Caco-2 (cell line): ENCODE data around the gene MCFD2. TPM values are rescaled to one million over a fixed set of nuclear protein-coding genes. Genes with fewer than 3 reads are reported as not detected.

Experiments used
- BruUV-seq: library from RNA; stranded (reverse); fragments of 400-500 nt; replicated peaks from 2 replicates; lab custom pipeline; 2021; lab: Mats Ljungman, UMichigan
- CTCF ChIA-PET: fragments of 300-600 bp; sonication (Branson Sonifier 250); formaldehyde crosslinking; loops from one replicate; lab custom pipeline; 2022; ENCODE audit warnings: antibody characterized with exemption; lab: Charles Lee
- POLR2A ChIA-PET: fragments of 300-600 bp; sonication (Branson Sonifier 250); formaldehyde crosslinking; loops from one replicate; lab custom pipeline; 2022; ENCODE audit warnings: antibody characterized with exemption; lab: Charles Lee
- DNase-seq, 2 experiments: peaks; one replicate each; pipeline versions ENCODE4 v3.0.0 to v3.0.0-alpha.2; 2020 to 2022
- H3K27me3 ChIP-seq: replicated peaks from 2 replicates; pipeline ENCODE4 v1.6.0; 2011; ENCODE audit warnings: low read length; ENCODE audit not compliant: control insufficient read depth, insufficient read depth
- H3K36me3 ChIP-seq: 2 replicates; pipeline ENCODE4 v1.5.1; 2011; ENCODE audit warnings: low read length; ENCODE audit not compliant: control insufficient read depth, insufficient read depth
- H3K4me1 ChIP-seq: fragments of 250-450 bp; sonication (Bioruptor Pico); 2 replicates; pipeline ENCODE4 v1.5.1; 2020; ENCODE audit warnings: mild to moderate bottlenecking
- H3K4me3 ChIP-seq: 2 replicates; pipeline ENCODE4 v1.5.1; 2011; ENCODE audit warnings: low read depth, mild to moderate bottlenecking, control low read depth, low read length
- H3K9me3 ChIP-seq: fragments of 250-450 bp; sonication (Bioruptor Pico); 2 replicates; pipeline ENCODE4 v1.5.1; 2020; ENCODE audit warnings: mild to moderate bottlenecking, moderate library complexity
- H3K27ac Mint-ChIP-seq: one replicate; pipeline ENCODE4 v1.8.0; 2022; ENCODE audit warnings: mixed read lengths; ENCODE audit not compliant: unreplicated experiment
- H3K27me3 Mint-ChIP-seq: one replicate; pipeline ENCODE4 v1.8.0; 2022; ENCODE audit warnings: mixed read lengths; ENCODE audit not compliant: insufficient read depth, unreplicated experiment
- H3K36me3 Mint-ChIP-seq: one replicate; pipeline ENCODE4 v1.8.0; 2022; ENCODE audit warnings: mild to moderate bottlenecking, mixed read lengths; ENCODE audit not compliant: insufficient read depth, unreplicated experiment
- H3K4me1 Mint-ChIP-seq: one replicate; pipeline ENCODE4 v1.8.0; 2022; ENCODE audit warnings: low read depth, mixed read lengths; ENCODE audit not compliant: unreplicated experiment
- H3K4me3 Mint-ChIP-seq: one replicate; pipeline ENCODE4 v1.8.0; 2022; ENCODE audit warnings: mild to moderate bottlenecking, moderate library complexity, mixed read lengths; ENCODE audit not compliant: unreplicated experiment
- H3K9me3 Mint-ChIP-seq: one replicate; pipeline ENCODE4 v1.8.0; 2022; ENCODE audit warnings: mixed read lengths; ENCODE audit not compliant: unreplicated experiment
- CTCF ChIP-seq, 2 experiments: fragments of 200-600 bp in 1 of 2; IDR thresholded peaks; 1 replicate in 1 of 2; 2 replicates in 1 of 2; pipeline versions ENCODE4 v1.5.1 to v1.8.0; 2011 to 2022; ENCODE audit warnings: antibody characterized with exemption in 1 of 2, control low read depth in 1 of 2, inconsistent platforms in 1 of 2, low read depth in 1 of 2, low read length in 1 of 2, mild to moderate bottlenecking in 1 of 2, moderate library complexity in 1 of 2; ENCODE audit not compliant: insufficient read depth in 1 of 2, severe bottlenecking in 1 of 2, unreplicated experiment in 1 of 2
- intact Hi-C: fragments of 100-400 bp; cut with micrococcal nuclease; formaldehyde crosslinking; loops from one replicate; pipeline ENCODE4 v1.10.0; 2022; ENCODE audit not compliant: unreplicated experiment
- total RNA-seq: library from RNA; stranded (reverse); gene quantifications from 2 replicates; pipeline ENCODE4 v1.2.3, GENCODE V29; 2022

Gene MCFD2
- total RNA-seq, 1 experiment from 2014 or later = 156 TPM

GRCh38 chr2:46942143-46942526 lies 26.5 kb upstream of the MCFD2 start:
- TF ChIP-seq CTCF (IDR thresholded peaks at IDR 0.05; ENCODE audit: insufficient read depth in 1 of 2, low read depth in 1 of 2, low read length in 1 of 2, severe bottlenecking in 1 of 2, unreplicated experiment in 1 of 2) = no peak
- peak in 1 of 2 experiments; percentile 43 for DNase-seq
- no peaks in the 10 kb centered on the region for H3K9me3 Mint-ChIP-seq
- ChIA-PET POLR2A (interaction anchor here (0.6 to 1.2 kb wide), 3 partner anchors 13 to 811 kb away, joined by 4 to 5 read pairs (median 4); no protein-coding TSS in a partner anchor), CTCF (no interaction called here)
- no TSS peak for BruUV-seq
- peak overlapping the region; percentile 82 for H3K27ac Mint-ChIP-seq
- peak overlapping the region; percentile 87 for H3K4me3 Mint-ChIP-seq
- H3K4me1 ChIP-seq = peaks cover 16% of the 10 kb centered on the region
- peak overlapping the region; percentile 94 for H3K4me3 ChIP-seq
- peaks cover 29% of the 10 kb centered on the region for H3K36me3 Mint-ChIP-seq
- H3K27me3 ChIP-seq = no peaks in the 10 kb centered on the region
- intact Hi-C loops = loop anchor here (1.0 kb wide), 1 partner anchor 26 kb away; no protein-coding TSS in a partner anchor
- H3K36me3 ChIP-seq = peaks cover 3% of the 10 kb centered on the region
- H3K4me1 Mint-ChIP-seq = peaks cover 24% of the 10 kb centered on the region
- no peaks in the 10 kb centered on the region for H3K27me3 Mint-ChIP-seq
- H3K9me3 ChIP-seq = no peaks in the 10 kb centered on the region

GRCh38 chr2:46939626-46940359 lies 24.2 kb upstream of the MCFD2 start:
- CTCF ChIA-PET = interaction anchor here (0.7 kb wide), 1 partner anchor 31 kb away, joined by 3 read pairs; no protein-coding TSS in a partner anchor
- Mint-ChIP-seq H3K9me3 (no peaks in the 10 kb centered on the region), H3K27ac (peak overlapping the region; percentile 96), H3K36me3 (peaks cover 24% of the 10 kb centered on the region), H3K4me1 (peaks cover 24% of the 10 kb centered on the region), H3K4me3 (peak overlapping the region; percentile 87), H3K27me3 (no peaks in the 10 kb centered on the region)
- Histone ChIP-seq H3K36me3 (no peaks in the 10 kb centered on the region; the same call in 1 of the 2 replicates), H3K9me3 (no peaks in the 10 kb centered on the region), H3K4me1 (peaks cover 16% of the 10 kb centered on the region), H3K4me3 (peak overlapping the region; percentile 64), H3K27me3 (no peaks in the 10 kb centered on the region)
- intact Hi-C loops = no loop called here
- DNase-seq = peak; percentile 39 to 62
- no TSS peak for BruUV-seq
- no peak for TF ChIP-seq CTCF (IDR thresholded peaks at IDR 0.05; ENCODE audit: insufficient read depth in 1 of 2, low read depth in 1 of 2, low read length in 1 of 2, severe bottlenecking in 1 of 2, unreplicated experiment in 1 of 2)
- POLR2A ChIA-PET = no interaction called here

GRCh38 chr2:46937471-46937901 lies 21.9 kb upstream of the MCFD2 start:
- H3K27ac Mint-ChIP-seq = no peak overlapping the region
- H3K4me3 Mint-ChIP-seq = no peak overlapping the region
- H3K27me3 Mint-ChIP-seq = no peaks in the 10 kb centered on the region
- Histone ChIP-seq H3K4me1 (peaks cover 16% of the 10 kb centered on the region), H3K27me3 (no peaks in the 10 kb centered on the region), H3K36me3 (no peaks in the 10 kb centered on the region), H3K4me3 (no peak overlapping the region), H3K9me3 (no peaks in the 10 kb centered on the region)
- no peak for DNase-seq
- H3K36me3 Mint-ChIP-seq = peaks cover 24% of the 10 kb centered on the region
- peak; percentile 13 to 68 for TF ChIP-seq CTCF (IDR thresholded peaks at IDR 0.05; ENCODE audit: insufficient read depth in 1 of 2, low read depth in 1 of 2, low read length in 1 of 2, severe bottlenecking in 1 of 2, unreplicated experiment in 1 of 2)
- no peaks in the 10 kb centered on the region for H3K9me3 Mint-ChIP-seq
- ChIA-PET CTCF (no interaction called here), POLR2A (interaction anchor here (0.7 kb wide), 1 partner anchor 14 kb away, joined by 5 read pairs; no protein-coding TSS in a partner anchor)
- intact Hi-C loops = no loop called here
- BruUV-seq = no TSS peak
- peaks cover 9% of the 10 kb centered on the region for H3K4me1 Mint-ChIP-seq
